HAP-1 (cell line): Measurements from ENCODE around the gene CNPPD1.

Source experiments
- DNase-seq, 2 experiments: peaks; one replicate each; pipeline ENCODE4 v3.0.0-alpha.2; 2016 to 2020; ENCODE audit warnings: low spot score in 2 of 2
- H3K27me3 ChIP-seq: fragments of 250-450 bp; sonication (Bioruptor Pico); 2 replicates; pipeline ENCODE4 v1.5.1; 2020; ENCODE audit warnings: low read depth, mild to moderate bottlenecking, moderate library complexity
- H3K36me3 ChIP-seq: fragments of 250-450 bp; sonication (Bioruptor Pico); replicated peaks from 2 replicates; pipeline ENCODE4 v1.5.1; 2020; ENCODE audit warnings: mild to moderate bottlenecking
- H3K4me1 ChIP-seq: fragments of 250-450 bp; sonication (Bioruptor Pico); 2 replicates; pipeline ENCODE4 v1.5.1; 2020; ENCODE audit warnings: mild to moderate bottlenecking
- H3K4me3 ChIP-seq: fragments of 250-450 bp; sonication (Bioruptor Pico); 2 replicates; pipeline ENCODE4 v1.5.1; 2020; ENCODE audit warnings: mild to moderate bottlenecking, moderate library complexity
- H3K9me3 ChIP-seq: fragments of 250-450 bp; sonication (Bioruptor Pico); 2 replicates; pipeline ENCODE4 v1.5.1; 2020; ENCODE audit warnings: mild to moderate bottlenecking, moderate library complexity
- in situ Hi-C: fragments of 300-500 bp; cut with MboI; formaldehyde crosslinking; loops from 3 replicates; pipeline ENCODE4 v1.14.3; 2020; ENCODE audit warnings: low sequenced_read_pairs, inconsistent platforms, mixed read lengths

The CNPPD1 gene

GRCh38 chr2:219176818-219177551 lies at the start of gene CNPPD1:
Gene CNPPD1, minus strand, starts transcription at chr2:219176925. Its CDS starts 97 bp downstream, at chr2:219176828.
- peak; percentile 75 to 89 for DNase-seq
- in situ Hi-C loops: no loop called here
- no peaks in the 10 kb centered on the region for H3K9me3 ChIP-seq
- peaks cover 3% of the 10 kb centered on the region; the same call in 1 of the 2 replicates for H3K4me1 ChIP-seq
- peaks cover 22% of the 10 kb centered on the region for H3K36me3 ChIP-seq
- H3K27me3 ChIP-seq: no peaks in the 10 kb centered on the region
- peak within 1 kb of the TSS; percentile 96 for H3K4me3 ChIP-seq

DNA sequence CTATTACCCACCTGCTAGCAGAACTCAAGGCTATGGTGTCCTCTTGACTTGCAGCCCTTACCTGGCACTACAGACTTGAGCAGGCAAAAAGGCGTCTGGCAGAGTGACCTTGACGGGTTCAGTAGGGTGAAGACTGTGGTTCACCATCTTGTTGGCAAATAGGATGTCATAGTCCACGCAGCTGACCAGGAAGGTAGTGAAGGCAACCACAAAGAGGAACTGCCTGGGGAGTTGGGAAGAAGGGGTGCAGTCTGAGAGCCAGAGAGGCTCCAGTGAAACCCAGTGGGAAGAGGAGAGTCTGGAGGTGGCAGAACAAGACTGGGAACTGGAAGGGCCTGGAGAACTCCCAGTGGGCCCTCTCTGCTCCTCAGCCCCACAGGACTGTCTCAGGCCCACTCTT lies 48.6 kb upstream of the CNPPD1 start:
- no peak for DNase-seq
- Histone ChIP-seq H3K27me3 (no peaks in the 10 kb centered on the region), H3K9me3 (no peaks in the 10 kb centered on the region), H3K4me3 (no peak overlapping the region), H3K36me3 (peaks cover 57% of the 10 kb centered on the region), H3K4me1 (peaks cover 9% of the 10 kb centered on the region)
- in situ Hi-C loops: no loop called here

GRCh38 chr2:219223831-219224610 lies 47.3 kb upstream of the CNPPD1 start:
- peaks cover 9% of the 10 kb centered on the region for H3K4me1 ChIP-seq
- H3K4me3 ChIP-seq: no peak overlapping the region
- no peaks in the 10 kb centered on the region for H3K9me3 ChIP-seq
- in situ Hi-C loops: no loop called here
- peaks cover 67% of the 10 kb centered on the region for H3K36me3 ChIP-seq
- no peak for DNase-seq
- no peaks in the 10 kb centered on the region for H3K27me3 ChIP-seq

DNA sequence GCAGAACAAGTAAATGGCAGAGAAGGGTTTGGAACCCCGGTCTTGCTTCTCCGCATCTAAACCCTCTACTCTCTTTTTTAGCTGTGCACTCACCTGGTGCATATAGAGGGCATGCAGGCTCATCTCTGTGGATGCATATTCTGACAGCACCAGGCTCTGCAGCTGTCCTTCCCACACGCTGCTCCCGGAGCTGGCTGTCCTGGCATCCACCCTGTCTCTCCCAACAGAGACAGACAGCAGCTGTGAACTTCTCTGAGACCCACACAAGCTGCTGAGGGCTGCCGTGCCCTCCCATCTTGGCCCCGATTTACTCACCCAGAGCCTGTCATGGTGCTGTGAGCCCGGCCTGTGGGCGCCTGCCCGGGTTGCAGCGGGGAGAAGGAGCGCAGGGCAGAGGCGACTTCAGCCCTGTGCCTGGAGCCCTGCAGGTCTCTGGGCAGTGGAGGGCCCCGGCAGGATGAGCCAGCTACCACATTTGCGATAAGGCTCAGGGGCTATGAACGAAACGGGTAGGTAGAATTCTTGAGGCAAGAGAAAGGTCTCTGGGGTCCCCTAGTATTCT lies 45.3 kb upstream of the CNPPD1 start:
- peaks cover 11% of the 10 kb centered on the region for H3K4me1 ChIP-seq
- no peak overlapping the region for H3K4me3 ChIP-seq
- no peaks in the 10 kb centered on the region for H3K27me3 ChIP-seq
- H3K36me3 ChIP-seq: peaks cover 67% of the 10 kb centered on the region
- no peaks in the 10 kb centered on the region for H3K9me3 ChIP-seq
- in situ Hi-C loops: no loop called here
- no peak for DNase-seq

- H3K4me1 ChIP-seq: peaks cover 11% of the 10 kb centered on the region
- H3K9me3 ChIP-seq: no peaks in the 10 kb centered on the region
- no peak for DNase-seq
- peaks cover 66% of the 10 kb centered on the region for H3K36me3 ChIP-seq
- H3K4me3 ChIP-seq: no peak overlapping the region
- no peaks in the 10 kb centered on the region for H3K27me3 ChIP-seq
- in situ Hi-C loops: no loop called here
Observed at GRCh38 chr2:219220652-219221402, 44.1 kb upstream of the CNPPD1 start.

- Histone ChIP-seq H3K4me3 (no peak overlapping the region), H3K36me3 (peaks cover 58% of the 10 kb centered on the region), H3K27me3 (no peaks in the 10 kb centered on the region), H3K4me1 (peaks cover 11% of the 10 kb centered on the region), H3K9me3 (no peaks in the 10 kb centered on the region)
- in situ Hi-C loops: no loop called here
- DNase-seq: no peak
Observed at GRCh38 chr2:219219784-219220532, 43.2 kb upstream of the CNPPD1 start.

- Histone ChIP-seq H3K4me3 (no peak within 1 kb of the TSS), H3K9me3 (no peaks in the 10 kb centered on the region), H3K4me1 (peaks cover 11% of the 10 kb centered on the region), H3K36me3 (peaks cover 48% of the 10 kb centered on the region), H3K27me3 (no peaks in the 10 kb centered on the region)
- in situ Hi-C loops: no loop called here
- no peak for DNase-seq
Observed at GRCh38 chr2:219218732-219219701, 42.3 kb upstream of the CNPPD1 start, which contains the start of gene ABCB6. Gene ABCB6, minus strand, starts transcription at chr2:219218958. Its CDS starts 285 bp downstream, at chr2:219218673.

DNA sequence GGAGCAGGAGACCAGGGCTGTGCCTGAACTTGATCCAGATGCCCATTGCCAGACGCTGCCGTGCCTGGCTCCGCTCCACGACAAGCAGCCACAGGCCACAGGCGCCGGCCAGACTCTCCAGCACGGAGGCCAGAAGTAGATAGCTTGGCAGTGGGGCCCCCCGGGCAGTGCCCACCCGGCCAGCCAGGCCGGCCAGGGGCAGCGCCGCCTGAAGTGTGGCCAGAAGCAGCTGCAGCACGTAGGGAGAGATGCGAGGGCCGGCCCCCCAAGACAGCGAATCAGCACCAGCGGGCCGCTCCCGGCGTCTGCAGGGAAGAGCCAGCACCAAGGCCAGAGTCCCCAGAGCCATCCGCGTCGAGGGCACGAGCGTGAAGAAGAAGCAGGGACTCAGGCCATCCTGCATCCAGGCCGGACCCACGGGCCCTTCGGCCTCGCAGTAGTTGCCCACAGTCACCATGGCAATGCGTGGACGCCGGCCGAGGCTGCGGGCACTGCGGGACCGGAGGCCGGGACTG lies 41.5 kb upstream of the CNPPD1 start:
- in situ Hi-C loops: no loop called here
- no peak for DNase-seq
- H3K36me3 ChIP-seq: peaks cover 41% of the 10 kb centered on the region

DNA sequence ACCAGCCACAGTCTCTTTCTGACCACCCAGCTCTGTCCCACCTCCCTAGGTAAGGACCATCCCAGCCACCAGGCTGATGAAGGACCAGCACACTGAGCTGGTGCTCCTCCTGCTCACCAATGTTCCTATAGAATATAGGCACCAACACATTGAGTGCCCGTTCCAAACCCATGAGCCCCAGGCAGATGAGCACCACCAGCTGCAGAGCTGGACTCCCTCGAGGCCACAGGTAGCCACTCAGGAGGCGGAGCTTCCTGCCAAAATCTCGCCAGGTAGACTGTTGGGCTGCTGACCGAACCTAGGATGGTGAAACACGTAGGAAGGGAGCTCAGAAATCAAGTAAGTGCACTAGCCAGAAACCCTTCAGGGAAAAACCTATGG lies 39.8 kb upstream of the CNPPD1 start:
- in situ Hi-C loops: no loop called here
- peaks cover 11% of the 10 kb centered on the region for H3K4me1 ChIP-seq
- H3K4me3 ChIP-seq: no peak overlapping the region
- no peak for DNase-seq
- peaks cover 26% of the 10 kb centered on the region for H3K36me3 ChIP-seq
- no peaks in the 10 kb centered on the region for H3K9me3 ChIP-seq
- no peaks in the 10 kb centered on the region for H3K27me3 ChIP-seq

More for the DNA sequence above, 41.5 kb upstream of the CNPPD1 start:
- H3K27me3 ChIP-seq: no peaks in the 10 kb centered on the region
- no peaks in the 10 kb centered on the region for H3K9me3 ChIP-seq
- H3K4me3 ChIP-seq: no peak overlapping the region
- H3K4me1 ChIP-seq: peaks cover 11% of the 10 kb centered on the region

GRCh38 chr2:219215871-219216534 lies 39.3 kb upstream of the CNPPD1 start:
- Histone ChIP-seq H3K4me1 (peaks cover 11% of the 10 kb centered on the region), H3K27me3 (no peaks in the 10 kb centered on the region), H3K36me3 (peaks cover 21% of the 10 kb centered on the region), H3K4me3 (no peak overlapping the region), H3K9me3 (no peaks in the 10 kb centered on the region)
- in situ Hi-C loops: no loop called here
- no peak for DNase-seq

DNA sequence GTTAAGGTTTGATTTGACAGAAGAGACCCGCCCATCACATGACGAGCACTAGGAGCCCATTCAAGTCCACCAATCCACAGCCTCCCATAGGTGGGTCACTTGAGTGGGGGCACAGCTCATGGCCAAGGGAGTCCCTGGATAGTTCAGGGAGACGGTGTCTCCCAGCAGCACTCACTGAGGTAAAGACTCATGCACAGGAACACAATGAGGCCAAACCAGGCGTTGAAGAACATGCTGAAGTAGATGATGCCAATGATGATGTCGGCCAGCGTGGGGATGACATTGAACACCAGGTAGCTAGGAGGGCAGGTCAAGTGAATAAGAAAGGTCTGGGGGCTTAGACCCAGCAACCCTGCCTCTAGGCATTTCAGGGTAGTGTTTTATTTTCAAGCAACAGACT lies 38.1 kb upstream of the CNPPD1 start:
- H3K9me3 ChIP-seq: no peaks in the 10 kb centered on the region
- H3K27me3 ChIP-seq: no peaks in the 10 kb centered on the region
- no peak for DNase-seq
- H3K4me1 ChIP-seq: peaks cover 11% of the 10 kb centered on the region
- peaks cover 10% of the 10 kb centered on the region for H3K36me3 ChIP-seq
- no peak overlapping the region for H3K4me3 ChIP-seq
- in situ Hi-C loops: no loop called here
